AG08395 (cell line): ENCODE results near the gene EMP1.
"Not testable (repeated sequence)": the region's sequence is repeated elsewhere in the genome, so short reads cannot be mapped to it uniquely, and the experiment has no call there.

Experiments
- DNase-seq: peaks from one replicate; pipeline ENCODE4 v3.0.0; 2012; ENCODE audit warnings: mixed read lengths, low spot score

Gene EMP1

DNA sequence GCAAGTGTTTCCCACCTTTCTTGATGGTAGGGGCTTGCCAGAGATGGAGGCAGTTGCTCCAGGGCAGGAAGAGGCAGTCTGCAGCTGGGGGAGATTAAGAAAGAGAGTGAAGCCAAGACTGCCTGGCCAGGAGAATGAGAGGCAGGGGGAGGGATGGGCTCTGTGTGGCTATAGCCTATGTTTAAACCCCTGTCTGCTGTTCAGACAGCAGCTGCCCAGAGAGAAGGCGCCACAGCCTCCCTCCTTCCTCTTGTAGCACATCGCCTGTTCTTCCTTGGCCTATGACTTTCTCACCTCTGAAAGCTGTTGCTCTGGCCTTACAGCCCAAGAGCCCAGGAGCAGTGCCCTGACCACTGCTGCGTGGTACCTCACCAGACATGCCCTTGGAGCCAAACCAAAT, 61.7 kb downstream of the EMP1 start:
- no peak for DNase-seq

GRCh38 chr12:13258717-13259119, 62.2 kb downstream of the EMP1 start:
- no peak for DNase-seq

DNA sequence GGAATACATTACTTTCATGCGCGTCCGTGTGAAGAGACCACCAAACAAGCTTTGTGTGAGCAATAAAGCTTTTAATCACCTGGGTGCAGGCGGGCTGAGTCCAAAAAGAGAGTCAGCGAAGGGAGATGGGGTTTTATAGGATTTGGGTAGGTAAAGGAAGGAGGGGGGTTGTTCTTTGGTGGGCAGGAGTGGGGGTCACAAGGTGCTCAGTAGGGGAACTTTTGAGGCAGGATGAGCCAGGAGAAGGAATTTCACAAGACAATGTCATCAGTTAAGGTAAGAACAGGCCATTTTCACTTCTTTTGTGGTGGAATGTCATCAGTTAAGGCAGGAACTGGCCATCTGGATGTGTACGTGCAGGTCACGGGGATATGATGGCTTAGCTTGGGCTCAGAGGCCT, 63.1 kb downstream of the EMP1 start:
- not testable (repeated sequence) for DNase-seq

GRCh38 chr12:13267826-13268225, 71.3 kb downstream of the EMP1 start:
- not testable (repeated sequence) for DNase-seq

DNA sequence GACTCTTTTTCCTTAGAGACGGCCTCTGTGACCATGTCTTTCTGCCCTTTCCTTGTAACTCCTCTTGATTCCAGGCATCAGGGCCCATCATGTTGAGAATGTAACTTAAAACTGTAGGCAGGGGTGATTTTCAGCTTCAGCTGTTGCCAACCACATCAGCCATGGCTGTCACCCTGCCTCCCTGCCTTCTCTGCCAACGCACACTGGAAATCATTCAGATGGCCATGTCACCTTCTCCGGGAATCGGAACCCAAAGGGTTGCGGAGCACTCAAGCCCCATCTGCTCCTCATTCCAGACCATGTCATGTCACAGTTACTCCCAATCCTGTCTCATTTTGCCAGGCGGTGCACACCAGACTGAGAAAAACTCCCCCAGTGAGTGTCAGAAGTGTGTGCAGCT, 72.1 kb downstream of the EMP1 start:
- no peak for DNase-seq
